DOHH2 (cell line): ENCODE data around the gene C1QTNF1.

ENCODE experiments used
- H3F3A ChIP-seq: fragments of 200-600 bp; sonication (generic), shearing (Covaris generic); 2 replicates; pipeline ENCODE4 v1.6.0; 2016; ENCODE audit warnings: antibody characterized with exemption, mild to moderate bottlenecking; ENCODE audit not compliant: control insufficient read depth, insufficient read depth
- H3K27ac ChIP-seq: fragments of 200-600 bp; sonication (generic); 2 replicates; pipeline ENCODE4 v1.5.1; 2014; ENCODE audit warnings: low read depth, mild to moderate bottlenecking, low read length, moderate library complexity
- H3K27me3 ChIP-seq: fragments of 200-600 bp; sonication (generic); 2 replicates; pipeline ENCODE4 v1.6.1; 2014; ENCODE audit warnings: mild to moderate bottlenecking, low read length, mixed read lengths; ENCODE audit not compliant: control insufficient read depth
- H3K36me3 ChIP-seq: fragments of 200-600 bp; sonication (generic); 2 replicates; pipeline ENCODE4 v1.6.1; 2014; ENCODE audit warnings: mild to moderate bottlenecking, low read length, moderate library complexity, mixed read lengths; ENCODE audit not compliant: control insufficient read depth
- H3K4me1 ChIP-seq: fragments of 200-600 bp; sonication (generic); 2 replicates; pipeline ENCODE4 v1.6.1; 2014; ENCODE audit warnings: mild to moderate bottlenecking, low read length, mixed read lengths; ENCODE audit not compliant: control insufficient read depth
- H3K4me2 ChIP-seq: fragments of 200-600 bp; sonication (generic); 2 replicates; pipeline ENCODE4 v1.6.0; 2014; ENCODE audit warnings: mild to moderate bottlenecking, low read length, moderate library complexity
- H3K4me3 ChIP-seq: fragments of 200-600 bp; sonication (generic); 2 replicates; pipeline ENCODE4 v1.5.1; 2014; ENCODE audit warnings: mild to moderate bottlenecking, low read length, mixed read lengths
- H3K79me2 ChIP-seq: fragments of 200-600 bp; sonication (generic); 2 replicates; pipeline ENCODE4 v1.6.1; 2014; ENCODE audit warnings: mild to moderate bottlenecking, low read length, mixed read lengths; ENCODE audit not compliant: control insufficient read depth
- H3K9me2 ChIP-seq: fragments of 200-600 bp; sonication (generic); replicated peaks from 2 replicates; pipeline ENCODE4 v1.6.1; 2014; ENCODE audit warnings: mild to moderate bottlenecking, low read length, mixed read lengths; ENCODE audit not compliant: control insufficient read depth
- H3K9me3 ChIP-seq: fragments of 200-600 bp; sonication (generic); 2 replicates; pipeline ENCODE4 v1.6.1; 2014; ENCODE audit warnings: antibody characterized with exemption, low read length, mixed read lengths; ENCODE audit not compliant: control insufficient read depth, insufficient read depth
- H4K20me1 ChIP-seq: fragments of 200-600 bp; sonication (generic); 2 replicates; pipeline ENCODE4 v1.6.0; 2014; ENCODE audit warnings: low read depth, mild to moderate bottlenecking, antibody characterized with exemption, low read length, moderate library complexity; ENCODE audit not compliant: control insufficient read depth, insufficient read depth
- EZH2phosphoT487 ChIP-seq: fragments of 200-600 bp; sonication (generic); IDR thresholded peaks from 2 replicates; pipeline ENCODE4 v1.6.1; 2017; ENCODE audit warnings: borderline replicate concordance, mild to moderate bottlenecking, antibody characterized with exemption, low read length, moderate library complexity, mixed read lengths
- TF ChIP-seq, protein P1 (sequence below): fragments of 200-600 bp; sonication (generic); IDR thresholded peaks from one replicate; pipeline ENCODE4 v1.5.1; 2014; ENCODE audit warnings: antibody characterized with exemption, mild to moderate bottlenecking, low read depth, low read length; ENCODE audit not compliant: poor library complexity, severe bottlenecking

Gene C1QTNF1

DNA sequence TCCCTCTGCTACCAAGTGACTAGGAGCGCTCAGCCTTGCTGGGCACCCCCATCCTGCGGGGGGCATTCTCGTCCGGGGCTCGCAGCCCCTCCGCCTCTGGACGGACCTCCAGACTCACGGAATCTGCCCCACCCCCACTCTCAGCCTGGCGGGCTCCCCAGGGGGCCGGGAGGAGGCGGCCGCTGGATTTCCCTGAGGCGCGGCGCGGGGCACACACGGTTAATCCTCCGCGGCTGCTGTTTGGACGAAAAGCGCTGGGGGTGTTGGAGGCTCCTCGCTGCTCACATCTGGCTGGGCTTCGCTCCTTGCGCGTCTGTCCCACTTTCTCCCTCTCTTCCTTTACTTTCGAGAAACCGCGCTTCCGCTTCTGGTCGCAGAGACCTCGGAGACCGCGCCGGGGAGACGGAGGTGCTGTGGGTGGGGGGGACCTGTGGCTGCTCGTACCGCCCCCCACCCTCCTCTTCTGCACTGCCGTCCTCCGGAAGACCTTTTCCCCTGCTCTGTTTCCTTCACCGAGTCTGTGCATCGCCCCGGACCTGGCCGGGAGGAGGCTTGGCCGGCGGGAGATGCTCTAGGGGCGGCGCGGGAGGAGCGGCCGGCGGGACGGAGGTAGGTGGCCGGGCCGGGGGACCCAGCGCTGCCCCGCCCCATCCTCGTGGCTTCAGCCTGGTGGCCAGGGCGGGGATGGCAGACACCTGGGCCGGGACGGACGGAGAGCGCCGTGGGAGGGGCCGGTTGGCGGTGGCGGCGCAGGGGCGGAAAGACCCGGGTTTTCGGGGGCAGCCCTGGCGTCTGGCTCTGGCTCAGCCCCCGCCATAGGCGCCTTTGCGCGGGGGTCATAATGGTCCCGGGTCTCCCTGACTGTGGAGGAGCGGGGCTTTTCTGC, at the start of gene C1QTNF1:
TSS of gene C1QTNF1 (plus strand) at position 284 of the 886 bp plus-strand sequence. CDS start 19,800 bp downstream, outside the sequence.
- Histone ChIP-seq H3K27ac (no peak within 1 kb of the TSS), H3K36me3 (no peaks in the 10 kb centered on the region), H3K9me2 (no peaks in the 10 kb centered on the region), H3K4me3 (no peak within 1 kb of the TSS), H3K27me3 (peaks cover 62% of the 10 kb centered on the region), H3K4me1 (peaks cover 4% of the 10 kb centered on the region; the same call in 1 of the 2 replicates), H3K9me3 (no peaks in the 10 kb centered on the region), H3K79me2 (no peaks in the 10 kb centered on the region), H3F3A (no peaks in the 10 kb centered on the region), H3K4me2 (peak within 1 kb of the TSS; percentile 21; the same call in 1 of the 2 replicates), H4K20me1 (no peaks in the 10 kb centered on the region)
- TF ChIP-seq, protein P1, sequence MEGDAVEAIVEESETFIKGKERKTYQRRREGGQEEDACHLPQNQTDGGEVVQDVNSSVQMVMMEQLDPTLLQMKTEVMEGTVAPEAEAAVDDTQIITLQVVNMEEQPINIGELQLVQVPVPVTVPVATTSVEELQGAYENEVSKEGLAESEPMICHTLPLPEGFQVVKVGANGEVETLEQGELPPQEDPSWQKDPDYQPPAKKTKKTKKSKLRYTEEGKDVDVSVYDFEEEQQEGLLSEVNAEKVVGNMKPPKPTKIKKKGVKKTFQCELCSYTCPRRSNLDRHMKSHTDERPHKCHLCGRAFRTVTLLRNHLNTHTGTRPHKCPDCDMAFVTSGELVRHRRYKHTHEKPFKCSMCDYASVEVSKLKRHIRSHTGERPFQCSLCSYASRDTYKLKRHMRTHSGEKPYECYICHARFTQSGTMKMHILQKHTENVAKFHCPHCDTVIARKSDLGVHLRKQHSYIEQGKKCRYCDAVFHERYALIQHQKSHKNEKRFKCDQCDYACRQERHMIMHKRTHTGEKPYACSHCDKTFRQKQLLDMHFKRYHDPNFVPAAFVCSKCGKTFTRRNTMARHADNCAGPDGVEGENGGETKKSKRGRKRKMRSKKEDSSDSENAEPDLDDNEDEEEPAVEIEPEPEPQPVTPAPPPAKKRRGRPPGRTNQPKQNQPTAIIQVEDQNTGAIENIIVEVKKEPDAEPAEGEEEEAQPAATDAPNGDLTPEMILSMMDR = no peak
- TF ChIP-seq EZH2phosphoT487 = no peak; the same call in 1 of the 2 replicates

DNA sequence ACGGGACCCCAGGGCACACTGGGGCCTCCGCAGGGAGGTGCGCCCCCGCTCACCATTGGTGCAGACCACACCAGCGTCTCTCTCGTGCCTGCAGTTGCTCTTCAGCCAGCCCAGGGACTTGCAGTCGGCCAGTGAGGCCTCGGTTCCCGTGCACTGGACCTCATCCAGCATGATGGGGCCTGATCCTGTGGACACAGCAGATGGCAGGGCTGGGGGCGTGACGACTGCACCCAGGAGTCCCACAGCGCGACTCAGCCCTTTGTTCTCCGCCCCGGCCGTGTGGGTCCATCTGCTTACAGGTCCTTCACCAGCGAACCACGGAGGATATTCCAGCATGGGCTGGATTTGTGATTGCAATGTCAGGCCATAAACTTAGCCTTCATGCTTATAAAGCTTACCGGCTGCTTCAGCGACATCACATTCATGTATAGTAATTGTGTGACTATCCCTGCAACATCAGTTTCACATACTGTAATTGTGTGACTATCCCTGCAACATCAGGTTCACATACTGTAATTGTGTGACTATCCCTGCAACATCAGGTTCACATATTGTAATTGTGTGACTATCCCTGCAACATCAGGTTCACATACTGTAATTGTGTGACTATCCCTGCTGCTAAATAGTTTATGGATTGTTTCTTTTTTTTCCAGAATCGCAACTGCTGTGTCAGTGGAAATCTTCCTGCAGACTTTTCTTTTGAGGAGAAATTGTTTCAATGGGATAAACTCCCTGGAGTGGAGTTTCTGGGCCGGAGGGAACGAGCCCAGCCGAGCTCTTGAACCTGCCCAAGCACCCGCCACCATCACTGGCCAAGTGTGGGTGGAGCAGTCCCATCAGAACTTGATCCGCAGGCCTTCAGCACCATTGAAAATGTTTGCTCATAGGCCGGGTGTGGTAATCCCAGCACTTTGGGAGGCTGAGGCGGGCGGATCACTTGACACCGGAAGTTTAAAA, 49.1 kb upstream of the C1QTNF1 start:
- H3K4me2 ChIP-seq = peak overlapping the region; percentile 70
- 0 out of 2 replicates have a peak, but pooled peaks cover 3% of the 10 kb centered on the region for H4K20me1 ChIP-seq

GRCh38 chr17:78976907-78977680, 46.9 kb upstream of the C1QTNF1 start:
- H3K27me3 ChIP-seq = no peaks in the 10 kb centered on the region
- H3K36me3 ChIP-seq = no peaks in the 10 kb centered on the region
- TF ChIP-seq, protein P1 = no peak
- no peak for TF ChIP-seq EZH2phosphoT487
- peaks cover 19% of the 10 kb centered on the region for H3K4me1 ChIP-seq
- no peak overlapping the region for H3K4me3 ChIP-seq
- no peaks in the 10 kb centered on the region for H3K79me2 ChIP-seq
- no peaks in the 10 kb centered on the region for H3K9me2 ChIP-seq
- H3K27ac ChIP-seq = no peak overlapping the region
- H4K20me1 ChIP-seq = 0 out of 2 replicates have a peak, but pooled peaks cover 3% of the 10 kb centered on the region
- no peaks in the 10 kb centered on the region for H3K9me3 ChIP-seq
- H3F3A ChIP-seq = no peaks in the 10 kb centered on the region
- no peak overlapping the region for H3K4me2 ChIP-seq

More for the DNA sequence above, 49.1 kb upstream of the C1QTNF1 start:
- no peaks in the 10 kb centered on the region for H3K9me3 ChIP-seq
- peak overlapping the region; percentile 12; the same call in 1 of the 2 replicates for H3K27ac ChIP-seq
- no peaks in the 10 kb centered on the region for H3K9me2 ChIP-seq
- H3K27me3 ChIP-seq = no peaks in the 10 kb centered on the region
- H3K79me2 ChIP-seq = no peaks in the 10 kb centered on the region
- no peaks in the 10 kb centered on the region for H3K36me3 ChIP-seq
- TF ChIP-seq, protein P1 = no peak
- no peak; the same call in 1 of the 2 replicates for TF ChIP-seq EZH2phosphoT487
- H3F3A ChIP-seq = no peaks in the 10 kb centered on the region
- peak overlapping the region; percentile 65 for H3K4me3 ChIP-seq
- H3K4me1 ChIP-seq = peaks cover 19% of the 10 kb centered on the region
